ENCODE measurements around the gene ATP8B3.

DNA sequence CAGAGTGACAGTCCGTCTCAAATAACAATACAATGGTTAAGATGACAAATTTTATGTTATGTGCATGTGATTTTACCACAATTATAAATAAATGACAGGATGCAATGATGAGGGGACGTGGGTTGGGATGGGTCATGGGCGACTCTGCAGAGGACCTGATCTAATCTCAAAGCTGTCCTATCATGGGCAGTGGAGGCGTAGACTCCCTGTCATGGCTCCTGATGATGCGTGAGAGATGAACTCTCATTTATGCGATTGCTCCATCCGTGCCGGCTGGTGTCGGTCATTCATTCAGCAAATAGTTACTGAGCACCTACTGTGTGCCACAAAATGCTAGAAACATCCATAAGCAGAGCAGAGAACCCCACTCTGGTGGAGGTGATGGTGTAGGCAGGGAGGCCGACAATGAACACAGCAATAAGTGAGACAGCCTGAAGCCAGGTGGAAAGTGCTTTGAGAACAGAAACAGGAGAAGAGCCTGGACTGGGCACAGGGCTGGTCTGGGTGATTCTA lies 37.9 kb upstream of the ATP8B3 start:
- no peak for TF ChIP-seq GATA2 (IDR thresholded peaks at IDR 0.05; ENCODE audit: low read depth, low read length)
- TF ChIP-seq GATA3 (IDR thresholded peaks at IDR 0.05; ENCODE audit: low read depth, low read length), result no peak

Data from SH-SY5Y (cell line).